Measurements from ENCODE around the gene MEIKIN.
"Not testable (repeated sequence)": the region's sequence is repeated elsewhere in the genome, so short reads cannot be mapped to it uniquely, and the experiment has no call there.

MEIKIN gene

GRCh38 chr5:131943916-131944315 lies 1.5 kb downstream of the MEIKIN start:
- no peak overlapping the region for H3K4me3 ChIP-seq (ENCODE audit: low read length)
- no peak overlapping the region for H3K27ac ChIP-seq (ENCODE audit: low read length)
- H3K4me1 ChIP-seq (ENCODE audit: control insufficient read depth, low read depth, low read length), result no peaks in the 10 kb centered on the region
- no peak overlapping the region for H3K9ac ChIP-seq (ENCODE audit: low read length)
- no peaks in the 10 kb centered on the region for H3K27me3 ChIP-seq (ENCODE audit: control insufficient read depth, insufficient read depth, low read length)
- H3K36me3 ChIP-seq (ENCODE audit: control insufficient read depth, low read depth, low read length), result no peaks in the 10 kb centered on the region
- H3K9me3 ChIP-seq (ENCODE audit: control insufficient read depth, low read depth, low read length), result no peaks in the 10 kb centered on the region

GRCh38 chr5:131942016-131942415 lies 3.4 kb downstream of the MEIKIN start:
- no peak overlapping the region for H3K4me3 ChIP-seq (ENCODE audit: low read length)
- H3K4me1 ChIP-seq (ENCODE audit: control insufficient read depth, low read depth, low read length), result no peaks in the 10 kb centered on the region
- H3K9ac ChIP-seq (ENCODE audit: low read length), result no peak overlapping the region
- H3K27me3 ChIP-seq (ENCODE audit: control insufficient read depth, insufficient read depth, low read length), result no peaks in the 10 kb centered on the region
- H3K9me3 ChIP-seq (ENCODE audit: control insufficient read depth, low read depth, low read length), result no peaks in the 10 kb centered on the region
- no peaks in the 10 kb centered on the region for H3K36me3 ChIP-seq (ENCODE audit: control insufficient read depth, low read depth, low read length)
- no peak overlapping the region for H3K27ac ChIP-seq (ENCODE audit: low read length)

DNA sequence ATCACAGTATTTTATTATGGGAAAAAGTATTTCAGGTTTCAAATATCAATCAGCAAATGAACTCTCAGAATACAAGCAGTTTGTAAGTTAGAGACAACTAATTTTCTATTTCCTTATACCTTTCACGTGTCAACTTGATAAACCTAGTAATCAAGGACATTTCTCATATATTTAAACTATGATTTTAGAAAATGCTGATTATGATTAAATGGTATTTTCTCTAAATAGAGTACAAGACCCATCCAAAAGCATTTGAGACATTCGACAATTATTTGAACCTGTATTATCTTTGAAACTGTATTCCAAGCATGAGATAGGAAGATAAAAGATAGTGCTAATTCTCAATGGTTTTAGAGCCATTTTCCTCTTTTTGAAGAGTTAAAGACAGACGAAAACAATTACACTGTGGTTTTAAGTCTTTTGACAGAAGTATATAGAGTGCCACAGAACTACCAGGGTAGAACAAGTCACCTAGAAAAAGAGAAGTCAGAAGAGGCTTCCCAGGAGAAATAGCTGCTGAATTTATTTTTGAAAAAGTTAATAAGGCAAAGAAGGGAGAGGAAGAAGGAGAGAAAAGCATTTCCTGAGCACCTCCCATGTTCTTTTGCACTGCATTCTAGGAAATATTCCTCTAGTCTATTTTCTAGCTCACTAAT lies 5.6 kb downstream of the MEIKIN start:
- no peaks in the 10 kb centered on the region for H3K27me3 ChIP-seq (ENCODE audit: control insufficient read depth, insufficient read depth, low read length)
- H3K4me1 ChIP-seq (ENCODE audit: control insufficient read depth, low read depth, low read length), result no peaks in the 10 kb centered on the region
- H3K4me3 ChIP-seq (ENCODE audit: low read length), result no peak overlapping the region
- H3K9me3 ChIP-seq (ENCODE audit: control insufficient read depth, low read depth, low read length), result no peaks in the 10 kb centered on the region
- no peaks in the 10 kb centered on the region for H3K36me3 ChIP-seq (ENCODE audit: control insufficient read depth, low read depth, low read length)
- H3K27ac ChIP-seq (ENCODE audit: low read length), result no peak overlapping the region
- H3K9ac ChIP-seq (ENCODE audit: low read length), result no peak overlapping the region

- H3K9me3 ChIP-seq (ENCODE audit: control insufficient read depth, low read depth, low read length), result peaks cover 2% of the 10 kb centered on the region
- H3K36me3 ChIP-seq (ENCODE audit: control insufficient read depth, low read depth, low read length), result no peaks in the 10 kb centered on the region
- H3K4me3 ChIP-seq (ENCODE audit: low read length), result peak overlapping the region; percentile 21
- no peaks in the 10 kb centered on the region for H3K27me3 ChIP-seq (ENCODE audit: control insufficient read depth, insufficient read depth, low read length)
- H3K9ac ChIP-seq (ENCODE audit: low read length), result no peak overlapping the region
- no peak overlapping the region for H3K27ac ChIP-seq (ENCODE audit: low read length)
- H3K4me1 ChIP-seq (ENCODE audit: control insufficient read depth, low read depth, low read length), result peaks cover 10% of the 10 kb centered on the region
Measured at GRCh38 chr5:131932235-131932634, 13.2 kb downstream of the MEIKIN start.

- Histone ChIP-seq H3K27ac (ENCODE audit: low read length) (no peak overlapping the region), H3K4me1 (ENCODE audit: control insufficient read depth, low read depth, low read length) (peaks cover 10% of the 10 kb centered on the region), H3K36me3 (ENCODE audit: control insufficient read depth, low read depth, low read length) (no peaks in the 10 kb centered on the region), H3K9me3 (ENCODE audit: control insufficient read depth, low read depth, low read length) (peaks cover 10% of the 10 kb centered on the region), H3K4me3 (ENCODE audit: low read length) (no peak overlapping the region), H3K9ac (ENCODE audit: low read length) (no peak overlapping the region), H3K27me3 (ENCODE audit: control insufficient read depth, insufficient read depth, low read length) (no peaks in the 10 kb centered on the region)
Measured at GRCh38 chr5:131928957-131929356, 16.5 kb downstream of the MEIKIN start.

- Histone ChIP-seq H3K27ac (ENCODE audit: low read length) (no peak overlapping the region), H3K4me3 (ENCODE audit: low read length) (no peak overlapping the region), H3K9me3 (ENCODE audit: control insufficient read depth, low read depth, low read length) (peaks cover 13% of the 10 kb centered on the region), H3K4me1 (ENCODE audit: control insufficient read depth, low read depth, low read length) (no peaks in the 10 kb centered on the region), H3K36me3 (ENCODE audit: control insufficient read depth, low read depth, low read length) (no peaks in the 10 kb centered on the region), H3K9ac (ENCODE audit: low read length) (no peak overlapping the region), H3K27me3 (ENCODE audit: control insufficient read depth, insufficient read depth, low read length) (no peaks in the 10 kb centered on the region)
Measured at GRCh38 chr5:131926168-131926567, 19.3 kb downstream of the MEIKIN start.

DNA sequence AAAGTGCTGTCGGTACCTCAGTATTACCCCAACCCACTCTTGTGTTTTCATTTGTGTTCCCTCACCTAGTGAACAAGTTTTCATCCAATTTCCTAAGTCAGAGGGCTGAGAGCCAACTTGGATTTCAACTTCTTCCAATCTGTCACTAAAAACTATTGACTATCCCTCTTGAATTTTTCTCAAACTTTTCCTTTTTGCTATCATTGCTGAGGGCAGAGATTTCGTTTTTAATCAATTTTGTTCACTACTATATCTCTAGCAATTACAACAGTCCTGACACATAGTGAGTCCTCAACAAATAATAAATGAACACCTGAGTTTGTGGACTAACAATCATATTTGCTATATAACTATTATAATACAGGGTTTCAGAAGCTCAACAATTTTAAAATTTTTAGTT lies 29.0 kb downstream of the MEIKIN start:
- Histone ChIP-seq H3K9me3 (ENCODE audit: control insufficient read depth, low read depth, low read length) (no peaks in the 10 kb centered on the region), H3K4me3 (ENCODE audit: low read length) (no peak overlapping the region), H3K27me3 (ENCODE audit: control insufficient read depth, insufficient read depth, low read length) (no peaks in the 10 kb centered on the region), H3K36me3 (ENCODE audit: control insufficient read depth, low read depth, low read length) (no peaks in the 10 kb centered on the region), H3K4me1 (ENCODE audit: control insufficient read depth, low read depth, low read length) (no peaks in the 10 kb centered on the region), H3K27ac (ENCODE audit: low read length) (no peak overlapping the region), H3K9ac (ENCODE audit: low read length) (no peak overlapping the region)

GRCh38 chr5:131914472-131914871 lies 31.0 kb downstream of the MEIKIN start:
- Histone ChIP-seq H3K36me3 (ENCODE audit: control insufficient read depth, low read depth, low read length) (no peaks in the 10 kb centered on the region), H3K4me1 (ENCODE audit: control insufficient read depth, low read depth, low read length) (no peaks in the 10 kb centered on the region), H3K27ac (ENCODE audit: low read length) (no peak overlapping the region)

DNA sequence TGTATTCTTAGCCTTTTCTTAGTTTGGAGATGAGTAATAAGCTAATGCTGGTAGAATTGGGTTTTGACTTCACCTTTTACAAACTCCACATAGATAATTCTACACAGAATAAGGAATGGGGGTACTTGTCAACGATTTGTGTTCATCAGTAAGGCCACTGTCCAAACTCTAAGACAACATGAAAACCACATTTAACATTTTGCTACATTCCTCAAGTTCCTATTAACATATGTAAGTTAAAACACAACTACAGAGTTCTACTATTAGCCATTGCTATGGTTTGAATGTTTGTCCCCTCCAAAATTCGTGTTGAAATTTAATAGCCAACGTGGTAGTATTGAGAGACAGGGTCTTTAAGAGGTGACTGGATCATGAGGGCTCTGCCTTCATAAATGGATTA lies 31.9 kb downstream of the MEIKIN start:
- Histone ChIP-seq H3K4me1 (ENCODE audit: control insufficient read depth, low read depth, low read length) (no peaks in the 10 kb centered on the region), H3K27me3 (ENCODE audit: control insufficient read depth, insufficient read depth, low read length) (no peaks in the 10 kb centered on the region), H3K9ac (ENCODE audit: low read length) (no peak overlapping the region), H3K9me3 (ENCODE audit: control insufficient read depth, low read depth, low read length) (no peaks in the 10 kb centered on the region), H3K27ac (ENCODE audit: low read length) (no peak overlapping the region), H3K4me3 (ENCODE audit: low read length) (no peak overlapping the region), H3K36me3 (ENCODE audit: control insufficient read depth, low read depth, low read length) (no peaks in the 10 kb centered on the region)

More at GRCh38 chr5:131914472-131914871, 31.0 kb downstream of the MEIKIN start:
- Histone ChIP-seq H3K4me3 (ENCODE audit: low read length) (no peak overlapping the region), H3K9me3 (ENCODE audit: control insufficient read depth, low read depth, low read length) (no peaks in the 10 kb centered on the region), H3K27me3 (ENCODE audit: control insufficient read depth, insufficient read depth, low read length) (no peaks in the 10 kb centered on the region), H3K9ac (ENCODE audit: low read length) (no peak overlapping the region)

- Histone ChIP-seq H3K27ac (ENCODE audit: low read length) (no peak overlapping the region), H3K4me3 (ENCODE audit: low read length) (no peak overlapping the region), H3K27me3 (ENCODE audit: control insufficient read depth, insufficient read depth, low read length) (no peaks in the 10 kb centered on the region), H3K4me1 (ENCODE audit: control insufficient read depth, low read depth, low read length) (no peaks in the 10 kb centered on the region), H3K9ac (ENCODE audit: low read length) (no peak overlapping the region), H3K9me3 (ENCODE audit: control insufficient read depth, low read depth, low read length) (peaks cover 8% of the 10 kb centered on the region), H3K36me3 (ENCODE audit: control insufficient read depth, low read depth, low read length) (no peaks in the 10 kb centered on the region)
Measured at GRCh38 chr5:131906668-131907067, 38.8 kb downstream of the MEIKIN start.

GRCh38 chr5:131902266-131902665 lies 43.2 kb downstream of the MEIKIN start:
- not testable (repeated sequence) for H3K27me3 ChIP-seq (ENCODE audit: control insufficient read depth, insufficient read depth, low read length); H3K36me3 ChIP-seq (ENCODE audit: control insufficient read depth, low read depth, low read length); H3K9ac ChIP-seq (ENCODE audit: low read length)

DNA sequence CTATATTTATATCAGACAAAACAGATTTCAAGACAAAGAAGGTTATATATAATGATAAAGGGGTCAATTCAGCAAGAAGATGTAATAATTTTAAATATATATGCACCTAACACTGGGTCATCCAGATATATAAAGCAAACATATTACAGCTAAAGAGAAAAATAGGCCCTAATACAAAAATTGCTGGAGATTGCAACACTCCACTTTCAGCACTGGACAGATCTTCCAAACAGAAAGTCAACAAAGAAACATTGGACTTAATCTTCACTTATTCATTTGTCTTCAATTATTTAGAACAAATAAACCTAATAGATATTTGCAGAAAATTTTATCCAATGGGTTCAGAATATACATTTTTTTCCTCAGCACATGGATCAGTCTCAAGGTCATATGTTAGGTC lies 45.8 kb downstream of the MEIKIN start:
- Histone ChIP-seq H3K4me3 (ENCODE audit: low read length) (no peak overlapping the region), H3K27ac (ENCODE audit: low read length) (no peak overlapping the region), H3K36me3 (ENCODE audit: control insufficient read depth, low read depth, low read length) (no peaks in the 10 kb centered on the region), H3K9me3 (ENCODE audit: control insufficient read depth, low read depth, low read length) (peaks cover 8% of the 10 kb centered on the region), H3K9ac (ENCODE audit: low read length) (no peak overlapping the region), H3K27me3 (ENCODE audit: control insufficient read depth, insufficient read depth, low read length) (no peaks in the 10 kb centered on the region), H3K4me1 (ENCODE audit: control insufficient read depth, low read depth, low read length) (no peaks in the 10 kb centered on the region)

More at GRCh38 chr5:131902266-131902665, 43.2 kb downstream of the MEIKIN start:
- H3K4me3 ChIP-seq (ENCODE audit: low read length); H3K27ac ChIP-seq (ENCODE audit: low read length); H3K4me1 ChIP-seq (ENCODE audit: control insufficient read depth, low read depth, low read length); H3K9me3 ChIP-seq (ENCODE audit: control insufficient read depth, low read depth, low read length): not testable (repeated sequence)

Measured in iPS-18a (cell line).